Endothelial cell of umbilical vein (primary cell): ENCODE data around the gene ZNF888. TPM values are rescaled to one million over a fixed set of nuclear protein-coding genes. Genes with fewer than 3 reads are reported as not detected.

ENCODE experiments used
- BruUV-seq: library from RNA; stranded (reverse); fragments of 400-500 nt; replicated peaks from 2 replicates; lab custom pipeline; 2021; lab: Mats Ljungman, UMichigan
- CTCF ChIA-PET: fragments of 300-600, 350-600 bp; sonication (Branson Sonifier 250); formaldehyde crosslinking; loops from one replicate; lab custom pipeline; 2021; ENCODE audit warnings: antibody characterized with exemption, inconsistent platforms; lab: Charles Lee
- POLR2A ChIA-PET: fragments of 300-600, 350-600 bp; sonication (Branson Sonifier 250); formaldehyde crosslinking; loops from one replicate; lab custom pipeline; 2021; ENCODE audit warnings: antibody characterized with exemption, inconsistent platforms; lab: Charles Lee
- DNase-seq: peaks from one replicate; pipeline ENCODE4 v3.0.0-alpha.2; 2011; ENCODE audit warnings: low read depth, low spot score
- FAIRE-seq: peaks from 2 replicates; lab custom pipeline; 2011; peaks lifted over from hg19 to GRCh38; lab: Jason Lieb, UNC
- H2AFZ ChIP-seq: 2 replicates; pipeline ENCODE4 v1.6.0; 2012; ENCODE audit warnings: low read depth, low read length, control low read depth, inconsistent platforms
- H3K27ac ChIP-seq: 2 replicates; pipeline ENCODE4 v1.5.1; 2011; ENCODE audit warnings: low read depth, mild to moderate bottlenecking, control low read depth, low read length, moderate library complexity; ENCODE audit not compliant: insufficient read depth
- H3K27me3 ChIP-seq, 2 experiments: 2 replicates each; pipeline versions ENCODE4 v1.6.0 to v1.6.1; 2011; ENCODE audit warnings: low read length in 2 of 2, mixed read lengths in 1 of 2; ENCODE audit not compliant: control insufficient read depth in 2 of 2, insufficient read depth in 2 of 2
- H3K36me3 ChIP-seq, 2 experiments: 2 replicates in 1 of 2; 3 replicates in 1 of 2; pipeline ENCODE4 v1.5.1; 2011; ENCODE audit warnings: low read length in 2 of 2, mild to moderate bottlenecking in 1 of 2, moderate library complexity in 1 of 2; ENCODE audit not compliant: control insufficient read depth in 2 of 2, insufficient read depth in 2 of 2; ENCODE audit errors: extremely low read depth in 1 of 2
- H3K4me1 ChIP-seq: 3 replicates; pipeline ENCODE4 v1.5.1; 2011; ENCODE audit warnings: mild to moderate bottlenecking, low read length; ENCODE audit not compliant: control insufficient read depth, insufficient read depth; ENCODE audit errors: extremely low read depth
- H3K4me2 ChIP-seq: 2 replicates; pipeline ENCODE4 v1.6.1; 2011; ENCODE audit warnings: low read length, control low read depth, mixed read lengths; ENCODE audit not compliant: insufficient read depth
- H3K4me3 ChIP-seq, 3 experiments: fragments of 200-600 bp in 1 of 3; sonication (generic), shearing (Covaris generic) in 1 of 3; replicated peaks in 1 of 3; 2 replicates each; pipeline ENCODE4 v1.5.1; 2011 to 2016; ENCODE audit warnings: control low read depth in 3 of 3, low read length in 3 of 3, mild to moderate bottlenecking in 2 of 3, inconsistent platforms in 1 of 3, low read depth in 1 of 3, moderate library complexity in 1 of 3; ENCODE audit not compliant: insufficient read depth in 1 of 3
- H3K79me2 ChIP-seq: 2 replicates; pipeline ENCODE4 v1.6.0; 2012; ENCODE audit warnings: low read length, inconsistent platforms; ENCODE audit not compliant: control insufficient read depth, insufficient read depth
- H3K9ac ChIP-seq: replicated peaks from 2 replicates; pipeline ENCODE3; 2011; ENCODE audit warnings: low read length, control low read depth; ENCODE audit not compliant: insufficient read depth; ENCODE audit errors: extremely low read depth
- H3K9me1 ChIP-seq: replicated peaks from 3 replicates; pipeline ENCODE4 v1.6.0; 2011; ENCODE audit warnings: mild to moderate bottlenecking, low read length; ENCODE audit not compliant: control insufficient read depth, insufficient read depth; ENCODE audit errors: extremely low read depth
- H3K9me3 ChIP-seq: replicated peaks from 2 replicates; pipeline ENCODE4 v1.5.1; 2012; ENCODE audit warnings: low read length, inconsistent platforms; ENCODE audit not compliant: control insufficient read depth, insufficient read depth
- H4K20me1 ChIP-seq: replicated peaks from 2 replicates; pipeline ENCODE3; 2011; ENCODE audit warnings: mild to moderate bottlenecking, low read length; ENCODE audit not compliant: control insufficient read depth, insufficient read depth; ENCODE audit errors: extremely low read depth
- EZH2 ChIP-seq: IDR thresholded peaks from 2 replicates; pipeline ENCODE4 v1.6.1; 2012; ENCODE audit warnings: borderline replicate concordance, low read depth, mild to moderate bottlenecking, moderate library complexity, low read length, inconsistent platforms; ENCODE audit not compliant: severe bottlenecking
- FOS ChIP-seq: IDR thresholded peaks from 2 replicates; pipeline ENCODE4 v1.6.1; 2011; ENCODE audit warnings: mild to moderate bottlenecking, low read length, moderate library complexity, borderline replicate concordance; ENCODE audit not compliant: insufficient read depth
- GATA2 ChIP-seq: IDR thresholded peaks from 2 replicates; pipeline ENCODE4 v1.7.0; 2011; ENCODE audit warnings: low read depth, mild to moderate bottlenecking, moderate library complexity, mixed read lengths, low read length; ENCODE audit not compliant: insufficient read length, insufficient read depth
- JUN ChIP-seq: IDR thresholded peaks from 2 replicates; pipeline ENCODE4 v1.6.1; 2011; ENCODE audit warnings: borderline replicate concordance, low read depth; ENCODE audit not compliant: insufficient read length, insufficient read depth
- MYC ChIP-seq: IDR thresholded peaks from one replicate; pipeline ENCODE4 v1.6.1; 2011; ENCODE audit warnings: mild to moderate bottlenecking, low read depth, low read length
- dilution Hi-C: fragments of 300-500 bp; cut with MboI; formaldehyde crosslinking; loops from one replicate; pipeline ENCODE4 v1.15.0; 2019; ENCODE audit warnings: low sequenced_read_pairs; ENCODE audit not compliant: extremely low pct_ligation_motif_present
- intact Hi-C: fragments of 100-400 bp; cut with micrococcal nuclease; formaldehyde crosslinking; loops from one replicate; pipeline ENCODE4 v1.10.0; 2022
- polyA plus RNA-seq, 4 experiments: library from polyadenylated mRNA; depleted of rRNA in 3 of 4; stranded (reverse) in 3 of 4; unstranded in 1 of 4; fragments of >200 nt; gene quantifications; 2 replicates each; pipeline versions ENCODE4 v1.2.1 to v1.2.3, GENCODE V29; 2011 to 2012; ENCODE audit warnings: missing spikeins in 1 of 4
- total RNA-seq: library from RNA; stranded (reverse); gene quantifications from 2 replicates; pipeline ENCODE4 v1.2.3, GENCODE V29; 2021
- TF ChIP-seq, protein P1 (sequence below), 2 donors: IDR thresholded peaks; 1 replicate in 1 of 2; 2 replicates in 1 of 2; pipeline ENCODE4 v1.5.1; 2011; ENCODE audit warnings: low read length in 2 of 2, mild to moderate bottlenecking in 2 of 2, moderate library complexity in 2 of 2, control low read depth in 1 of 2, inconsistent platforms in 1 of 2, low read depth in 1 of 2; ENCODE audit not compliant: insufficient read depth in 1 of 2; ENCODE audit errors: extremely low read depth in 1 of 2
- TF ChIP-seq, protein P2 (sequence below): IDR thresholded peaks from 2 replicates; pipeline ENCODE4 v1.6.1; 2011; ENCODE audit not compliant: insufficient read depth, insufficient read length

The ZNF888 gene
- total and polyA plus RNA-seq, 2 donors (not counting 3 experiments of a cell fraction or from before 2014, with no cell fraction given) = 0.72 to 3.9 TPM

DNA sequence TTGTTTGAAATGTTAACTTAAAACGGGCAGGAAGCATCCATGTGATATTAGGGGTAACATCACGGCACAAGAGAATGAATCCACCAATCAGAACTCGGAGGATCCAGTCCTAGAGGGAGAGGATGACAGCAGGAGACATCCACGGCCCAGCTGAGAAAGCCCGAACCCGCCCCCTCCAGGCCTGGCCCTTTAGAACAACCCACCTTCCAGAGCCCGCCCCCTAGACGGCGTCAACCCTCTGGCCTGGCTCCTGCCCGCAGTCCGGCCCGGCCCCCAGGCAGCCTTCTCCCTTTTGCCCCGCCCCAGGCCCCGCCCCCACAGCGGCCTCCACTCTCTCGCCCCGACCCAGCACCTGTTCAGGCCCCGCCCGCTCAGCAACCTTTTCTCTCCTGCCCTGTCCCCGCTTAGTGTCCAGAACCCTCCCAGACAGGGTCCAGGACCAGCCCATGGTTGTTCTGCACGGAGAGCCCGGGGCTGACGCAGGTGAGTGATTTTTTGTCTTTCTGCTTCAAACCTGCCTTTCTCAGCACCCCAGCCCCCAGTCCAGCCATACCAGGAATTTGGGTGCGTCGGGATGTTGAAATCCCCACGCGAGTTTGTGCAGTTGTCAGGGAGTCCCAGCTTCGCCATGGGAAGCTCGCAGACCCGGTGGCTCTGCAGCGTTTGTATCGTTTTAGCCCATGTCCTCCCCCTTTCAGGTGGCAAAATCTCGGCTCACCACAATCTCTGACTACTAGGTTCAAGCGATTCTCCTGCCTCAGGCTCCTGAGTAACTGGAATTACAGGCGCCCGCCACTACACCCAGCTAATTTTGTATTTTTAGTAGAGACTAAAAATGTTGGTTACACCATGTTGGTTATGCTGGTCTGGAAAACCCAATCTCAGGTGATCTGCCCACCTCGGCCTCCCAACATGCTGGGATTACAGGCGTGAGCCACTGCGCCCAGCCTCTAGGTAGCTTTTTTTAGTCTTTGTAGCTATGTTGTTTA lies 23.4 kb upstream of the ZNF888 start:
- H3K4me2 ChIP-seq = no peak overlapping the region
- dilution Hi-C loops = no loop called here
- FAIRE-seq (no peak), DNase-seq (peak; percentile 15)
- H3K79me2 ChIP-seq = no peaks in the 10 kb centered on the region
- no TSS peak for BruUV-seq
- no peak overlapping the region for H2AFZ ChIP-seq
- intact Hi-C loops = no loop called here
- POLR2A ChIA-PET = no interaction called here
- CTCF ChIA-PET = no interaction called here
- no peak overlapping the region for H3K9ac ChIP-seq
- no peaks in the 10 kb centered on the region for H4K20me1 ChIP-seq
- H3K27me3 ChIP-seq = no peaks in the 10 kb centered on the region
- peaks cover 2 to 4% of the 10 kb centered on the region in 2 experiments for H3K36me3 ChIP-seq
- no peaks in the 10 kb centered on the region for H3K4me1 ChIP-seq
- no peaks in the 10 kb centered on the region for H3K9me1 ChIP-seq
- H3K27ac ChIP-seq = no peak overlapping the region
- H3K9me3 ChIP-seq = peaks cover 3% of the 10 kb centered on the region
- no peak overlapping the region for H3K4me3 ChIP-seq
- no peak for TF ChIP-seq EZH2
- no peak for TF ChIP-seq MYC
- TF ChIP-seq GATA2 = no peak
- TF ChIP-seq, protein P1, sequence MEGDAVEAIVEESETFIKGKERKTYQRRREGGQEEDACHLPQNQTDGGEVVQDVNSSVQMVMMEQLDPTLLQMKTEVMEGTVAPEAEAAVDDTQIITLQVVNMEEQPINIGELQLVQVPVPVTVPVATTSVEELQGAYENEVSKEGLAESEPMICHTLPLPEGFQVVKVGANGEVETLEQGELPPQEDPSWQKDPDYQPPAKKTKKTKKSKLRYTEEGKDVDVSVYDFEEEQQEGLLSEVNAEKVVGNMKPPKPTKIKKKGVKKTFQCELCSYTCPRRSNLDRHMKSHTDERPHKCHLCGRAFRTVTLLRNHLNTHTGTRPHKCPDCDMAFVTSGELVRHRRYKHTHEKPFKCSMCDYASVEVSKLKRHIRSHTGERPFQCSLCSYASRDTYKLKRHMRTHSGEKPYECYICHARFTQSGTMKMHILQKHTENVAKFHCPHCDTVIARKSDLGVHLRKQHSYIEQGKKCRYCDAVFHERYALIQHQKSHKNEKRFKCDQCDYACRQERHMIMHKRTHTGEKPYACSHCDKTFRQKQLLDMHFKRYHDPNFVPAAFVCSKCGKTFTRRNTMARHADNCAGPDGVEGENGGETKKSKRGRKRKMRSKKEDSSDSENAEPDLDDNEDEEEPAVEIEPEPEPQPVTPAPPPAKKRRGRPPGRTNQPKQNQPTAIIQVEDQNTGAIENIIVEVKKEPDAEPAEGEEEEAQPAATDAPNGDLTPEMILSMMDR (IDR thresholded peaks at IDR 0.05; ENCODE audit: extremely low read depth in 1 of 2, insufficient read depth in 1 of 2, low read depth in 1 of 2, low read length in 2 of 2) = no peak
- no peak for TF ChIP-seq FOS
- no peak for TF ChIP-seq JUN
- TF ChIP-seq, protein P2, sequence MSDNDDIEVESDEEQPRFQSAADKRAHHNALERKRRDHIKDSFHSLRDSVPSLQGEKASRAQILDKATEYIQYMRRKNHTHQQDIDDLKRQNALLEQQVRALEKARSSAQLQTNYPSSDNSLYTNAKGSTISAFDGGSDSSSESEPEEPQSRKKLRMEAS = no peak
